Natural killer cell (primary cell): ENCODE results near the gene FEN1. TPM values are rescaled to one million over a fixed set of nuclear protein-coding genes. Genes with fewer than 3 reads are reported as not detected.
A peak's percentile ranks its signal among the peaks of the same experiment; 100 is the strongest.

Experiments used
- ATAC-seq, 3 donors: fragments of 150-1000 bp in 2 of 3; fragments of 200-7000 bp in 1 of 3; cut with Tn5 transposase; 1 replicate in 1 of 3; 2 replicates in 2 of 3; pipeline ENCODE4 v1.10.0; 2021; ENCODE audit warnings: mild to moderate bottlenecking in 2 of 3, moderate library complexity in 2 of 3
- DNase-seq, 2 donors: peaks; one replicate each; pipeline versions ENCODE4 v3.0.0 to v3.0.0-alpha.2; 2013 to 2021; ENCODE audit warnings: mixed read lengths in 1 of 2
- H3K27ac ChIP-seq: one replicate; pipeline ENCODE4 v1.5.1; 2013; ENCODE audit warnings: mild to moderate bottlenecking, low read length
- H3K27me3 ChIP-seq: one replicate; pipeline ENCODE4 v1.6.1; 2013; ENCODE audit warnings: low read length; ENCODE audit not compliant: control insufficient read depth, insufficient read depth
- H3K36me3 ChIP-seq: one replicate; pipeline ENCODE4 v1.6.1; 2013; ENCODE audit warnings: low read length; ENCODE audit not compliant: control insufficient read depth, insufficient read depth
- H3K4me1 ChIP-seq: one replicate; pipeline ENCODE4 v1.6.1; 2013; ENCODE audit warnings: low read length; ENCODE audit not compliant: control insufficient read depth, insufficient read depth
- H3K4me3 ChIP-seq: one replicate; pipeline ENCODE4 v1.5.1; 2013; ENCODE audit warnings: low read length
- H3K9me3 ChIP-seq: one replicate; pipeline ENCODE4 v1.6.1; 2013; ENCODE audit warnings: low read length; ENCODE audit not compliant: control insufficient read depth, insufficient read depth
- H3K27ac Mint-ChIP-seq, 2 donors: one replicate each; pipeline ENCODE4 v1.8.0; 2022; ENCODE audit warnings: mild to moderate bottlenecking in 2 of 2, mixed read lengths in 2 of 2, moderate library complexity in 1 of 2
- H3K27me3 Mint-ChIP-seq, 2 donors: one replicate each; pipeline ENCODE4 v1.8.0; 2022; ENCODE audit warnings: low read depth in 2 of 2, mixed read lengths in 2 of 2
- H3K36me3 Mint-ChIP-seq: one replicate; pipeline ENCODE4 v1.8.0; 2022; ENCODE audit warnings: mixed read lengths
- H3K4me1 Mint-ChIP-seq, 2 donors: one replicate each; pipeline ENCODE4 v1.8.0; 2022; ENCODE audit warnings: mixed read lengths in 2 of 2
- H3K4me3 Mint-ChIP-seq: one replicate; pipeline ENCODE4 v1.8.0; 2022; ENCODE audit warnings: mild to moderate bottlenecking, moderate library complexity, mixed read lengths
- H3K9me3 Mint-ChIP-seq, 2 donors: one replicate each; pipeline ENCODE4 v1.8.0; 2022; ENCODE audit warnings: mixed read lengths in 2 of 2
- WGBS: methylation state at CpG from one replicate; pipeline ENCODE4 v1.1.7; 2013; ENCODE audit warnings: missing lambda C conversion rate; ENCODE audit not compliant: insufficient coverage; 5-methylcytosine and 5-hydroxymethylcytosine counted together
- intact Hi-C: fragments of 100-400 bp; cut with micrococcal nuclease; formaldehyde crosslinking; loops from one replicate; pipeline ENCODE4 v1.14.2; 2022
- total RNA-seq, 4 donors: library from RNA; stranded (reverse); fragments of 120-200 nt in 1 of 4; gene quantifications; one replicate each; pipeline versions ENCODE4 v1.2.3 to v1.2.4, GENCODE V29; 2013 to 2022
- TF ChIP-seq, protein P1 (sequence below): fragments of 200-600 bp; IDR thresholded peaks from one replicate; pipeline ENCODE4 v1.8.0; 2022; ENCODE audit warnings: antibody characterized with exemption

Gene FEN1
- total RNA-seq, 3 donors from 2014 or later (not counting 1 experiment from before 2014, with no cell fraction given), result 14.2 to 17.8 (median 17.5) TPM

DNA sequence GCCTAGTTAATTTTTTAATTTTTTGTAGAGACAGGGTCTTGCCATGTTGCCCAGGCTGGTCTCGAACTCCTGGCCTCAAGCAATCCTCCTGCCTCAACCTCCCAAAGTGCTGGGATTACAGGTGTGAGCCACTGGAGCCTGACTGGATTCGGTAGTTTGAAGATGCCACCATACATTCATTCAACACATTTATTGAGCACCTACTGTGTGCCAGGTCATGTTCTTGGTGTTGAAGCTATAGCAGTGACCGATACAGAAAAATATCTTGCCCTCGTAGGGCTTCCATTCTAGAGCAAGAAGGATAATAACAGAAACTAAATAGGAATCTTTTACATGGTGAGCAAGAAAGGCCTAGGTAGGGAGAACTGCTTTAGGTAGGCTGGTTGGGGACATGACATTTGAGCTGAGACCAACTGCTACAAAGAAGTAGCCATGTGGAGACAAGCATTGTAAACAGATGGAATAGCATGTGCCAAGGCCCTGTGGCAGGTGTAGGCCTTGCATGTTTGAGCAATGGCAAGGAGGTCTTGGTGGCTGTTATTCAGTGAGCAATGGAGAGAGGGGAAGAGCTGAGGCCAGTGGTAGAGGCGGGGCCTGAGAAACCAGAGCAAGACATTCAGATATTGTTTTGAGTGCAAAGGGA is 42.0 kb upstream of the FEN1 start:
- H3K9me3 Mint-ChIP-seq, result no peaks in the 10 kb centered on the region
- intact Hi-C loops, result no loop called here
- TF ChIP-seq, protein P1, sequence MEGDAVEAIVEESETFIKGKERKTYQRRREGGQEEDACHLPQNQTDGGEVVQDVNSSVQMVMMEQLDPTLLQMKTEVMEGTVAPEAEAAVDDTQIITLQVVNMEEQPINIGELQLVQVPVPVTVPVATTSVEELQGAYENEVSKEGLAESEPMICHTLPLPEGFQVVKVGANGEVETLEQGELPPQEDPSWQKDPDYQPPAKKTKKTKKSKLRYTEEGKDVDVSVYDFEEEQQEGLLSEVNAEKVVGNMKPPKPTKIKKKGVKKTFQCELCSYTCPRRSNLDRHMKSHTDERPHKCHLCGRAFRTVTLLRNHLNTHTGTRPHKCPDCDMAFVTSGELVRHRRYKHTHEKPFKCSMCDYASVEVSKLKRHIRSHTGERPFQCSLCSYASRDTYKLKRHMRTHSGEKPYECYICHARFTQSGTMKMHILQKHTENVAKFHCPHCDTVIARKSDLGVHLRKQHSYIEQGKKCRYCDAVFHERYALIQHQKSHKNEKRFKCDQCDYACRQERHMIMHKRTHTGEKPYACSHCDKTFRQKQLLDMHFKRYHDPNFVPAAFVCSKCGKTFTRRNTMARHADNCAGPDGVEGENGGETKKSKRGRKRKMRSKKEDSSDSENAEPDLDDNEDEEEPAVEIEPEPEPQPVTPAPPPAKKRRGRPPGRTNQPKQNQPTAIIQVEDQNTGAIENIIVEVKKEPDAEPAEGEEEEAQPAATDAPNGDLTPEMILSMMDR, result no peak
- WGBS, result 95% methylated on average over 5 of the region's 5 CpGs
- peaks cover 13% of the 10 kb centered on the region for H3K27me3 ChIP-seq
- H3K9me3 ChIP-seq, result no peaks in the 10 kb centered on the region
- H3K4me3 ChIP-seq, result no peak overlapping the region
- H3K27me3 Mint-ChIP-seq, result peaks cover 8 to 25% of the 10 kb centered on the region in 2 donors
- peaks cover 14% of the 10 kb centered on the region for H3K4me1 ChIP-seq
- H3K4me3 Mint-ChIP-seq, result peak overlapping the region; percentile 13
- H3K27ac ChIP-seq, result no peak overlapping the region
- H3K4me1 Mint-ChIP-seq, result peaks cover 2 to 18% of the 10 kb centered on the region in 2 donors
- no peak overlapping the region for H3K27ac Mint-ChIP-seq
- DNase-seq (no peak), ATAC-seq (no peak)
- H3K36me3 Mint-ChIP-seq, result no peaks in the 10 kb centered on the region
- no peaks in the 10 kb centered on the region for H3K36me3 ChIP-seq

- ATAC-seq, result no peak
- H3K36me3 Mint-ChIP-seq, result no peaks in the 10 kb centered on the region
- peaks cover 8 to 25% of the 10 kb centered on the region in 2 donors for H3K27me3 Mint-ChIP-seq
- Histone ChIP-seq H3K27ac (no peak overlapping the region), H3K4me3 (no peak overlapping the region), H3K36me3 (no peaks in the 10 kb centered on the region), H3K9me3 (no peaks in the 10 kb centered on the region), H3K4me1 (peaks cover 20% of the 10 kb centered on the region), H3K27me3 (peaks cover 13% of the 10 kb centered on the region)
- TF ChIP-seq, protein P1, result no peak
- no peak overlapping the region for H3K27ac Mint-ChIP-seq
- WGBS, result 91% methylated on average over 14 of the region's 14 CpGs
- DNase-seq, result no peak
- no peaks in the 10 kb centered on the region for H3K9me3 Mint-ChIP-seq
- peak overlapping the region; percentile 13 for H3K4me3 Mint-ChIP-seq
- H3K4me1 Mint-ChIP-seq, result peaks cover 9 to 24% of the 10 kb centered on the region in 2 donors
- intact Hi-C loops, result no loop called here
Measured at GRCh38 chr11:61751384-61751783, 41.3 kb upstream of the FEN1 start.

DNA sequence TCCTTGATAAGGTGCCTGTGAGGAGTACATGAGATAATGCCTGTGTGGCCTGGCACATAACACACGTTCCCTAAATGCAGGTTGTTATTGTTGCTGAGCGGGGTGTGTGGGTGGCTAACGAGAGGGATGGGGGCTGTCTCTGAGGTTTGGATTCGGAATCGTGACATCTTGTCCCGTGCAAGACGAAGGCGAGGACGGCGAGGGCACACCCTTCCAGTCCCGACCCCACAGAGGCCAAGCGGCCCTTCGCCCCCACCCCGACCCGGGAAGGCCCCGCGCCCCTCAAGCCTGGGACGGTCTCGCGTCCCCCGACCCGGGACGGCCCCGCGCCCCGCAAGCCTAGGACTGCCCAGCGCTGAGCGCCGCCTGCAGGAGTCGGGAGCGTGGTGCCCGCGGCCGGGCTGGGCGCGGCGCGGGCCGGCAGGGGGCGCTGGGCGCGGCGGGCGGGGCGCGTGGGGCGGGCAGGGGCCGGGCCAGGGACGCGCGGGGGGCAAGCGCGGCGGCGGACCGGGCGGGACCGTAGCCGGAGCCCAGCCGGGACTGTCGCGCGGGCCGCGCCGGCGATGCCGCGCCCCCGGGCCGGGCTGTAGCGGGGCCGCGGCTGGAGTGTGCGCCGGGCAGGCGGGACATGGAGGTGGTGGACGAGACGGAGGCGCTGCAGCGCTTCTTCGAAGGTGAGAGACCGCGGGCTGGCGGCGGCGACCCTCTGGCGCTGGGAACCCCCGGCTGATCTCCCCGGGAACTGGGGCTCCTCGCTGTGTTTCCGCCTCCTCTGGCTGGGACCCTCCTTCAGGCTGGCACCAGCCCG is 40.4 kb upstream of the FEN1 start, which contains the start of gene MYRF:
Gene MYRF (plus strand): TSS at position 520 of the 808 bp plus-strand sequence. CDS start 109 bp downstream, at position 629.
- Histone ChIP-seq H3K27ac (no peak within 1 kb of the TSS), H3K4me1 (peaks cover 25% of the 10 kb centered on the region), H3K27me3 (peaks cover 13% of the 10 kb centered on the region), H3K9me3 (no peaks in the 10 kb centered on the region), H3K4me3 (peak within 1 kb of the TSS; percentile 23), H3K36me3 (no peaks in the 10 kb centered on the region)
- ATAC-seq (peak; percentile 86 to 87 (median 86)), DNase-seq (peak; percentile 69 to 74)
- TF ChIP-seq, protein P1, result peak; percentile 36
- intact Hi-C loops, result no loop called here
- peak within 1 kb of the TSS; percentile 85 for H3K4me3 Mint-ChIP-seq
- H3K9me3 Mint-ChIP-seq, result no peaks in the 10 kb centered on the region
- 4% methylated on average over 93 of the region's 93 CpGs for WGBS
- H3K36me3 Mint-ChIP-seq, result no peaks in the 10 kb centered on the region
- H3K27ac Mint-ChIP-seq, result peak within 1 kb of the TSS; percentile 64 to 78
- peaks cover 8 to 25% of the 10 kb centered on the region in 2 donors for H3K27me3 Mint-ChIP-seq
- peaks cover 9 to 27% of the 10 kb centered on the region in 2 donors for H3K4me1 Mint-ChIP-seq
